ENCODE measurements around the gene LIN28B.

The LIN28B gene

DNA sequence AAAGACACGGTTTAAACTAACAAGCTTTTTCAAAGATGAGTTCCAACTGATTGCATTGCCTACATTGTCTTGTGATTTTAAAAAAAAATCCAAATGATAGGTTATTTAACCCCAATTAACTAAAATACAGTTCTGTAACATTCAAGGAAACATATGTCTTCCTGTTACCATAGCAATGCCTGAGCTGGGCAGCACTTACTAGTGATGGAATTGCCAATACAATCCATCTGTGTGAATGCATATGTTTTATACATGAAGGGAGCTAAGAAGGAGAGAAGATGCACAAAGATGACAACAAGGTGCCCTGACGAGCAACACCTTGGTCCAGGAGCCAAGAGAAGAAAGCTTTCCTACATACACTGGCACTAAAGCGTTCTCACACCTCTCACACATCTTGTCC is 154.2 kb downstream of the LIN28B start:
- TF ChIP-seq, protein P1, sequence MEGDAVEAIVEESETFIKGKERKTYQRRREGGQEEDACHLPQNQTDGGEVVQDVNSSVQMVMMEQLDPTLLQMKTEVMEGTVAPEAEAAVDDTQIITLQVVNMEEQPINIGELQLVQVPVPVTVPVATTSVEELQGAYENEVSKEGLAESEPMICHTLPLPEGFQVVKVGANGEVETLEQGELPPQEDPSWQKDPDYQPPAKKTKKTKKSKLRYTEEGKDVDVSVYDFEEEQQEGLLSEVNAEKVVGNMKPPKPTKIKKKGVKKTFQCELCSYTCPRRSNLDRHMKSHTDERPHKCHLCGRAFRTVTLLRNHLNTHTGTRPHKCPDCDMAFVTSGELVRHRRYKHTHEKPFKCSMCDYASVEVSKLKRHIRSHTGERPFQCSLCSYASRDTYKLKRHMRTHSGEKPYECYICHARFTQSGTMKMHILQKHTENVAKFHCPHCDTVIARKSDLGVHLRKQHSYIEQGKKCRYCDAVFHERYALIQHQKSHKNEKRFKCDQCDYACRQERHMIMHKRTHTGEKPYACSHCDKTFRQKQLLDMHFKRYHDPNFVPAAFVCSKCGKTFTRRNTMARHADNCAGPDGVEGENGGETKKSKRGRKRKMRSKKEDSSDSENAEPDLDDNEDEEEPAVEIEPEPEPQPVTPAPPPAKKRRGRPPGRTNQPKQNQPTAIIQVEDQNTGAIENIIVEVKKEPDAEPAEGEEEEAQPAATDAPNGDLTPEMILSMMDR (IDR thresholded peaks at IDR 0.05; ENCODE audit: control extremely low read depth, extremely low read depth, low read depth, missing control alignments): no peak
- POLR2A ChIA-PET: no interaction called here
- CTCF ChIA-PET: interaction anchor here (2.6 to 2.8 kb wide), 2 partner anchors 11 to 23 kb away, joined by 12 to 13 read pairs; no protein-coding TSS in a partner anchor
- DNase-seq (ENCODE audit: extremely low spot score): no peak

DNA sequence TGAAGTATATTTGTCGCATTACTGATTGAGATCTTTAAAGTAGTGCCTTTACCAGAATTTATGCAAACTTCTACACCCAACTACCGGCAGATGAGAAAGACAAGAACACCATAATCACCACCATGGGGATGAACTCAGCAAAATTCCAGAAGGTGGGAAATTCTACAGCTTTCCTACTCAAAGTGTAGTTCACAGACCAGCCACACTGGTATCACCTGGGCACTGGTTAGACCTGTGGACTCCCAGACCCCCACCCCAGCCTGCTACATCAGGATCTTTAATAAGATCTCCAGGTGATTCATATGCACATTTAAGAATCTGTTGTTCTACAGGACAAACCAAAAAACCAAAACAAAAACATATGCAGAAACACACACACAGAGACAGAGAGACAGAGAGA is 155.0 kb downstream of the LIN28B start:
- ChIA-PET POLR2A (no interaction called here), CTCF (interaction anchor here (1.0 to 2.8 kb wide), 3 partner anchors 10 to 32 kb away, joined by 3 to 13 read pairs (median 8); no protein-coding TSS in a partner anchor)
- TF ChIP-seq, protein P1 (IDR thresholded peaks at IDR 0.05; ENCODE audit: control extremely low read depth, extremely low read depth, low read depth, missing control alignments): no peak
- DNase-seq (ENCODE audit: extremely low spot score): no peak

DNA sequence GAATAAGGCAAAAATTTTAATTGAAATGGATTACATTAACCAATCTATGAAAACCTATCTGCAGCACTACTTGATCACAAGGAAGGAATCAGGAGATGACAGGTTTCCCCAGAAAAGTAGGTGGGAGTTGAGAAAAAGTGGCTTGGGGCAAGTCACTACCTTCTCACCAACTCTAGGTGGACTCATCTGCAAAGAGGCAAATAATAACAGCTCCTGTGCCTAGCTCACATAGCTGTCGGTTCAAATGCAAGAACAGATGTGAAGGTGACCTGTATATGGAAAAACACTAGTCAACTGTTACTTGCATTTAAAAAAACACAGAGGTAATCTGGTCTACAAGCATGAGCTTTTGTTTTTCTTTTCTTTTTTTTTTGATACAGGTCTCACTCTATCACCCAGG is 155.7 kb downstream of the LIN28B start:
- TF ChIP-seq, protein P1 (IDR thresholded peaks at IDR 0.05; ENCODE audit: control extremely low read depth, extremely low read depth, low read depth, missing control alignments): no peak
- DNase-seq (ENCODE audit: extremely low spot score): no peak
- POLR2A ChIA-PET: no interaction called here
- CTCF ChIA-PET: interaction anchor here (1.0 to 1.7 kb wide), 2 partner anchors 24 to 32 kb away, joined by 3 to 8 read pairs; no protein-coding TSS in a partner anchor

DNA sequence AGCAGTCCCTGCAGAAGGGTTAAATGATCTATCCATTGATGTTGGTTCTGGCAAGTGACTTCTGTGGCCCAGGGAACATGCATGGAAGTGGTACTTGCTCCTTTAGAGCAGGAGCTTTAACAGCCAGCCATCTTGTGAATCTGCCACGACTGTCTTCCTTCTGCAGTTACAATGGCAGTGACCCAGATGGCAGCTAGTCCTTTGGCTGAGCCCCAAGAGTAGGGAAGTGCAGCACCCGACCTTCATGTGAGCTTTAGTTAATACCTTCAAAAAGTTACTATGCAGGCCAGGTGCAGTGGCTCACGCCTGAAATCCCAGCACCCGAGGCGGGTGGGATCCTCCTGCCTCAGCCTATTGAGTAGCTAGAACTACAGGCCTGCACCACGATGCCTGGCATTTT is 156.5 kb downstream of the LIN28B start:
- TF ChIP-seq, protein P1 (IDR thresholded peaks at IDR 0.05; ENCODE audit: control extremely low read depth, extremely low read depth, low read depth, missing control alignments): no peak
- ChIA-PET POLR2A (no interaction called here), CTCF (interaction anchor here (1.7 kb wide), 1 partner anchor 25 kb away, joined by 8 read pairs; no protein-coding TSS in a partner anchor)
- no peak for DNase-seq (ENCODE audit: extremely low spot score)

DNA sequence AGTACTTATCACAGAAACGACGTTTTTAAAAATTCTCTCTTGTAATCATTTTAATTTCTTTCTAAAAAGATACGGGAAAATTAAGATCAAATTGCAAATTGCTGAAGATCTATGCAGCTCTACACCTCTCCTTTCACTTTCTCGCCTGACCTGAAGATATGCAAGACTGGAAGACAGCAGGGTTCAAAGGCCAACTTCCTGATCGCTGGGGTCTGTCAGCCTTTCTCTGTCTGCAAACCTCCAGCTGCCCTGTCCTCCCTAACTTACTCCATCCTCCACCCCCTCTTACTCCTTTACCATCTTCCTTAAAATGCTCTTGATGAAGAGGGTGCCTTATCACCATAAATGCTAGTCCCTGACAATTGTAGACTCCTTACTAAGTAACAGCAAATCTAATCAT is 159.2 kb downstream of the LIN28B start:
- DNase-seq (ENCODE audit: extremely low spot score): no peak
- POLR2A ChIA-PET: no interaction called here
- CTCF ChIA-PET: interaction anchor here (1.2 to 4.1 kb wide), 5 partner anchors 9 to 43 kb away, joined by 3 to 16 read pairs (median 4); no protein-coding TSS in a partner anchor
- TF ChIP-seq, protein P1 (IDR thresholded peaks at IDR 0.05; ENCODE audit: control extremely low read depth, extremely low read depth, low read depth, missing control alignments): no peak

DNA sequence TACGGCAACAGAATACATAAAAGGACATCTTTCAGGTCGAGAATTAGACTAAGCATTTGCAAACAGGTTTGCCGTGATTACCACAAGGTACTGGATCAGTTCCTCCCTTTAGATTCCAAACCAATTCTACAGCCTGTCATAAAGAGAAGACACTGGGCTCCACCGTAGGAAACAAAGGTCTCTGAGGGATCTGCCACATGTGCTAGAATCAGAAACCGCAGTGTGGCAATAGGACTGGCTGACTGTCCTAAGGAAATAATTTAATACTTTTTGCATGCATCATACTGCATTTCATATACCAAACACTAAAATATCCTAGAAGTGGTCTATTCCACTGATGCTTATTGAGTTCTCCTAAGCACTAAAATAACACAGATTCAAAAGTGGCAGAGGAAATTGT is 163.7 kb downstream of the LIN28B start:
- POLR2A ChIA-PET: no interaction called here
- DNase-seq (ENCODE audit: extremely low spot score): no peak
- TF ChIP-seq, protein P1 (IDR thresholded peaks at IDR 0.05; ENCODE audit: control extremely low read depth, extremely low read depth, low read depth, missing control alignments): no peak
- CTCF ChIA-PET: interaction anchor here (1.2 to 2.7 kb wide), 2 partner anchors 10 to 33 kb away, joined by 4 to 13 read pairs; no protein-coding TSS in a partner anchor

All from GM10248 (cell line).